ENCODE results near the gene CD53.
A peak's percentile ranks its signal among the peaks of the same experiment; 100 is the strongest.

The CD53 gene

DNA sequence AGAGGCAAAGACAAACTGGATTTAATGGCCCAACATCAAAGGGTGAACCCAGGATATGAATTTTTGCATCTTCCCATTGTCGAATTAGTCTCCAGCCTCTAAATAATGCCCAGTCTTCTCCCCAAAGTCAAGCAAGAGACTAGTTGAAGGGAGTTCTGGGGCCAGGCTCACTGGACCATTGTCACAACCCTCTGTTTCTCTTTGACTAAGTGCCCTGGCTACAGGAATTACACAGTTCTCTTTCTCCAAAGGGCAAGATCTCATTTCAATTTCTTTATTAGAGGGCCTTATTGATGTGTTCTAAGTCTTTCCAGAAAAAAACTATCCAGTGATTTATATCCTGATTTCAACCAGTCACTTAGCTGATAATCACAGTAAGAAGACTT is 26.5 kb downstream of the CD53 start:
- no peak for ATAC-seq (ENCODE audit: insufficient read depth, low read depth)
- Histone ChIP-seq H3K27me3 (ENCODE audit: insufficient read depth, low read length, poor library complexity) (no peaks in the 10 kb centered on the region), H3K9me3 (ENCODE audit: insufficient read depth, low read length, severe bottlenecking) (no peaks in the 10 kb centered on the region), H3K4me3 (ENCODE audit: low read depth in 1 of 2, low read length in 2 of 2) (no peak overlapping the region), H3K4me1 (ENCODE audit: insufficient read depth, low read length) (peaks cover 17% of the 10 kb centered on the region), H3K36me3 (ENCODE audit: insufficient read depth, low read length) (peaks cover 59% of the 10 kb centered on the region), H3K27ac (ENCODE audit: low read length) (no peak overlapping the region), H2AFZ (ENCODE audit: low read depth, low read length) (no peak overlapping the region), H3K4me2 (ENCODE audit: insufficient read depth, low read length) (no peak overlapping the region), H3K79me2 (ENCODE audit: insufficient read depth, low read length) (no peaks in the 10 kb centered on the region), H4K20me1 (ENCODE audit: insufficient read depth, low read length) (no peaks in the 10 kb centered on the region), H3K9ac (ENCODE audit: low read depth, low read length) (no peak overlapping the region)
- no peak for TF ChIP-seq EZH2 (IDR thresholded peaks at IDR 0.05; ENCODE audit: borderline replicate concordance, low read depth, low read length, severe bottlenecking)
- no peak for DNase-seq

DNA sequence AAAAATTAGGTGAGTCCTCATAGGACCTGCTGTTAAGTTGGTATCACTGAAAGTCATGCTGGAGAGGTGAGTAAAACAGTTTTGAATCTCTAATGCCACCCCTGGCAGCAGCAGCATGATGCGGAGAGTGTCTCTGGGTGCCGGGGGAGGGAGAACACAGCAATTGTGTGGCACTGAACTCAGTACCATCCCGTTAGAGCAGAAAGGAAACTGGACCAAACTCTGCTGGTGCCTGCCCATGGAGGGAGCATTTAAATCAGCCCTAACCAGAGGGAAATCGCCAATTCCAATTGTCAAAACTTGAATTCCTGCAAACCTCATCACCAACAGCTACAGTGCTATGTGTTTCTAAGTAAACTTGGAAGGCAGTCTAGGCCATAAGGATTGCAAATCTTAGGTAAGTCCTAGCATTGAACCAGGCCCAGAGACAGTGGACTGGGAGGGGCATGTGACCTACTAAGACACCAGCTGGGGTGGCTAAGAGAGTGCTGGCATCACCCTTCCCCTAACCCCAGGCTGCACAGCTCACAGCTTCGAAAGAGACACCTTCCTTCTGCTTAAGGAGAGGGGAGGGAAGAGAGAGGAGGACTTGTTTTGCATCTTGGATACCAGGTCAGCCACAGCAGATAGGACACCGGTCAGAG is 30.0 kb downstream of the CD53 start:
- Histone ChIP-seq H3K27me3 (ENCODE audit: insufficient read depth, low read length, poor library complexity) (no peaks in the 10 kb centered on the region), H3K79me2 (ENCODE audit: insufficient read depth, low read length) (no peaks in the 10 kb centered on the region), H3K4me1 (ENCODE audit: insufficient read depth, low read length) (no peaks in the 10 kb centered on the region), H3K9me3 (ENCODE audit: insufficient read depth, low read length, severe bottlenecking) (no peaks in the 10 kb centered on the region), H3K27ac (ENCODE audit: low read length) (no peak overlapping the region), H2AFZ (ENCODE audit: low read depth, low read length) (no peak overlapping the region), H3K4me3 (ENCODE audit: low read depth in 1 of 2, low read length in 2 of 2) (no peak overlapping the region), H3K4me2 (ENCODE audit: insufficient read depth, low read length) (no peak overlapping the region), H4K20me1 (ENCODE audit: insufficient read depth, low read length) (no peaks in the 10 kb centered on the region), H3K9ac (ENCODE audit: low read depth, low read length) (no peak overlapping the region), H3K36me3 (ENCODE audit: insufficient read depth, low read length) (peaks cover 27% of the 10 kb centered on the region)
- TF ChIP-seq, protein P1, sequence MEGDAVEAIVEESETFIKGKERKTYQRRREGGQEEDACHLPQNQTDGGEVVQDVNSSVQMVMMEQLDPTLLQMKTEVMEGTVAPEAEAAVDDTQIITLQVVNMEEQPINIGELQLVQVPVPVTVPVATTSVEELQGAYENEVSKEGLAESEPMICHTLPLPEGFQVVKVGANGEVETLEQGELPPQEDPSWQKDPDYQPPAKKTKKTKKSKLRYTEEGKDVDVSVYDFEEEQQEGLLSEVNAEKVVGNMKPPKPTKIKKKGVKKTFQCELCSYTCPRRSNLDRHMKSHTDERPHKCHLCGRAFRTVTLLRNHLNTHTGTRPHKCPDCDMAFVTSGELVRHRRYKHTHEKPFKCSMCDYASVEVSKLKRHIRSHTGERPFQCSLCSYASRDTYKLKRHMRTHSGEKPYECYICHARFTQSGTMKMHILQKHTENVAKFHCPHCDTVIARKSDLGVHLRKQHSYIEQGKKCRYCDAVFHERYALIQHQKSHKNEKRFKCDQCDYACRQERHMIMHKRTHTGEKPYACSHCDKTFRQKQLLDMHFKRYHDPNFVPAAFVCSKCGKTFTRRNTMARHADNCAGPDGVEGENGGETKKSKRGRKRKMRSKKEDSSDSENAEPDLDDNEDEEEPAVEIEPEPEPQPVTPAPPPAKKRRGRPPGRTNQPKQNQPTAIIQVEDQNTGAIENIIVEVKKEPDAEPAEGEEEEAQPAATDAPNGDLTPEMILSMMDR (IDR thresholded peaks at IDR 0.05; ENCODE audit: borderline replicate concordance, extremely low read depth, low read length, poor library complexity, severe bottlenecking) = no peak
- no peak for TF ChIP-seq EZH2 (IDR thresholded peaks at IDR 0.05; ENCODE audit: borderline replicate concordance, low read depth, low read length, severe bottlenecking)
- DNase-seq (no peak), ATAC-seq (ENCODE audit: insufficient read depth, low read depth) (no peak)

DNA sequence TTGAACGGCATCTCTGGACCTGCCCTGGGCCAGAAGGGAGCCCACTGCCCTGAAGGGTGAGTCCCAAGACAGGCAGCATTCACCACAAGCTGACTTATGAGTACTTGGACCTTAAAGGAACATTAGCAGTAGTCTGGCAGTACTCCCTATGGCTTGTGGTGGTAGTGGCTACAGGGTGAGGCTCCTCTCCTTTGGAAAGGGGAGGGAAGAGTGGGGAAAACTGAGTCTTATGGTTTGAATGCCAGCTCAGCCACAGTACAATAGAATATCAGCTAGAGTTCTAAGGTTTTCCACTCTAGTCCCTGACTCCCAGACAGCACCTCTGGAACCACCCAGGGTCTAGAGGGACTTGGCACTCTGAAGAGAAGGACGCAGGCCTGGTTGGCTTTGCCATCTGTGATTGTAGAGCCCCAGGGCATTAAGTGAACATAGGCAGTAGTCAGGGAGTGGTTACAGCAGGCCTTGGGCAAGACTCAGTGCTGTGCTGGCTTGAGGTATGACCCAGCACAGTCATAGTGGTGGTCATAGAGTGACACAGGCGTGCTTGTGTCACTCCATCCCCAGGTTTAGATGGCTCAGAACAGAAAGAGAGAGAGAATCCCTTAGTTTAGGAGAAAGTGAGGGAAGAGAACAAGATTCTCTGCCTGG is 31.0 kb downstream of the CD53 start:
- peaks cover 19% of the 10 kb centered on the region for H3K36me3 ChIP-seq (ENCODE audit: insufficient read depth, low read length)
- TF ChIP-seq, protein P1 (IDR thresholded peaks at IDR 0.05; ENCODE audit: borderline replicate concordance, extremely low read depth, low read length, poor library complexity, severe bottlenecking) = no peak
- TF ChIP-seq EZH2 (IDR thresholded peaks at IDR 0.05; ENCODE audit: borderline replicate concordance, low read depth, low read length, severe bottlenecking) = no peak
- no peaks in the 10 kb centered on the region for H3K9me3 ChIP-seq (ENCODE audit: insufficient read depth, low read length, severe bottlenecking)
- no peaks in the 10 kb centered on the region for H3K27me3 ChIP-seq (ENCODE audit: insufficient read depth, low read length, poor library complexity)
- no peak overlapping the region for H3K9ac ChIP-seq (ENCODE audit: low read depth, low read length)
- H3K4me1 ChIP-seq (ENCODE audit: insufficient read depth, low read length) = no peaks in the 10 kb centered on the region
- no peaks in the 10 kb centered on the region for H4K20me1 ChIP-seq (ENCODE audit: insufficient read depth, low read length)
- no peak overlapping the region for H3K4me3 ChIP-seq (ENCODE audit: low read depth in 1 of 2, low read length in 2 of 2)
- peak; percentile 35; the same call in 1 of the 3 replicates for ATAC-seq (ENCODE audit: insufficient read depth, low read depth)
- no peaks in the 10 kb centered on the region for H3K79me2 ChIP-seq (ENCODE audit: insufficient read depth, low read length)
- no peak overlapping the region for H3K4me2 ChIP-seq (ENCODE audit: insufficient read depth, low read length)
- no peak overlapping the region for H3K27ac ChIP-seq (ENCODE audit: low read length)
- DNase-seq = no peak
- no peak overlapping the region for H2AFZ ChIP-seq (ENCODE audit: low read depth, low read length)

DNA sequence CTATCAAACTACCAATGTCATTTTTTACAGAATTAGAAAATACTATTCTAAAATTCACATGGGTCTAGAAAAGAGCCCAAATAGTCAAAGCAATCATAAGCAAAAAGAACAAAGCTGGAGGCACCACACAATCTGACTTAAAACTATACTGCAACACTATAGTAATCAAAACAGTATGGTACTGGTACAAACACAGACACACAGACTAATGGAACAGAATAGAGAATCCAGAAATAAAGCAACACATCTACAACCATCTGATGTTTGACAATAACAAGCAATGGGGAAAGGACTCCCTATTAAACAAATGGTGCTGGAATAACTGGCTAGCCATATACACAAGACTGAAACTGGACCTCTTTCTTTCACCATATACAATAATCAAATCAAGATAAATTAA is 39.8 kb downstream of the CD53 start:
- no peak overlapping the region for H3K4me2 ChIP-seq (ENCODE audit: insufficient read depth, low read length)
- TF ChIP-seq, protein P1 (IDR thresholded peaks at IDR 0.05; ENCODE audit: borderline replicate concordance, extremely low read depth, low read length, poor library complexity, severe bottlenecking) = no peak
- TF ChIP-seq EZH2 (IDR thresholded peaks at IDR 0.05; ENCODE audit: borderline replicate concordance, low read depth, low read length, severe bottlenecking) = no peak

More for the DNA sequence above, 39.8 kb downstream of the CD53 start:
- Histone ChIP-seq H3K4me1 (ENCODE audit: insufficient read depth, low read length) (peaks cover 18% of the 10 kb centered on the region), H3K36me3 (ENCODE audit: insufficient read depth, low read length) (no peaks in the 10 kb centered on the region), H3K9ac (ENCODE audit: low read depth, low read length) (no peak overlapping the region), H3K27me3 (ENCODE audit: insufficient read depth, low read length, poor library complexity) (no peaks in the 10 kb centered on the region), H2AFZ (ENCODE audit: low read depth, low read length) (no peak overlapping the region), H3K4me3 (ENCODE audit: low read depth in 1 of 2, low read length in 2 of 2) (no peak overlapping the region), H3K79me2 (ENCODE audit: insufficient read depth, low read length) (no peaks in the 10 kb centered on the region), H3K27ac (ENCODE audit: low read length) (no peak overlapping the region), H4K20me1 (ENCODE audit: insufficient read depth, low read length) (no peaks in the 10 kb centered on the region), H3K9me3 (ENCODE audit: insufficient read depth, low read length, severe bottlenecking) (no peaks in the 10 kb centered on the region)
- no peak for DNase-seq
- no peak for ATAC-seq (ENCODE audit: insufficient read depth, low read depth)
